NCI-H1092 treated with DMSO at 0.1 percent for 48 hours (cell line): ENCODE measurements around the gene EGR2.
"Not testable (repeated sequence)": the region's sequence is repeated elsewhere in the genome, so short reads cannot be mapped to it uniquely, and the experiment has no call there.

Experiments
- DNase-seq: peaks from one replicate; lab custom pipeline; 2025; lab: John Stamatoyannopoulos, UW

Gene EGR2

GRCh38 chr10:62792261-62792660 lies 23.9 kb downstream of the EGR2 start:
- no peak for DNase-seq

DNA sequence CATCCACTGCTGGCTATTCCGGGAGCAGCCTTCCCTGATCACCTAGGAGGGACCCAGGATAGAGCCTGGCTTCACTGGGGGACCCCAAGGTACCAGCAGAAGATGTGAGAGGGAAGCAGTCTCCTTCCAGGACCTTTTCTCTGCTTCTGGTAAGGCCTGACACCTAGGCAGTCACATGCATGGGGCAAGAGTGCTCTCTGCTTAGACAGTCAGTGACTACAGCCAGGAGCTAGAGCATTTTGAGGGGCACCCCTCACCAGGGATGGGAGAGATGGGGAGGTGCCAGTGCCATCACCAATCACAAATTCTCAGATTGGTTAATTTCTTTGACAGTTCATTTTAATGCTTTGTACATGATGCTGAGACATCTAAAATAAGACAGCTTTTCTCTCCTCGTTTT lies 25.6 kb downstream of the EGR2 start:
- DNase-seq: no peak

- DNase-seq: no peak
These were observed 26.1 kb downstream of the EGR2 start for GRCh38 chr10:62790019-62790555.

GRCh38 chr10:62788861-62789467 lies 27.2 kb downstream of the EGR2 start:
- DNase-seq: no peak

DNA sequence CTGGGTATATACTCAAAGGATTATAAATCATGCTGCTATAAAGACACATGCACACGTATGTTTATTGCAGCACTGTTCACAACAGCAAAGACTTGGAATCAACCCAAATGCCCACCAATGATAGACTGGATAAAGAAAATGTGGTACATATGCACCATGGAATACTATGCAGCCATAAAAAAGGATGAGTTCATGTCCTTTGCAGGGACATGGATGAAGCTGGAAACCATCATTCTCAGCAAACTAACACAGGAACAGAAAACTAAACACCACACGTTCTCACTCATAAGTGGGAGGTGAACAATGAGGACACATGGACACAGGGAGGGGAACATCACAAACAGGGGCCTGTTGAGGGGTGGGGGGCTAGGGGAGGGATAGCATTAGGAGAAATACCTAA lies 27.9 kb downstream of the EGR2 start:
- DNase-seq: not testable (repeated sequence)

DNA sequence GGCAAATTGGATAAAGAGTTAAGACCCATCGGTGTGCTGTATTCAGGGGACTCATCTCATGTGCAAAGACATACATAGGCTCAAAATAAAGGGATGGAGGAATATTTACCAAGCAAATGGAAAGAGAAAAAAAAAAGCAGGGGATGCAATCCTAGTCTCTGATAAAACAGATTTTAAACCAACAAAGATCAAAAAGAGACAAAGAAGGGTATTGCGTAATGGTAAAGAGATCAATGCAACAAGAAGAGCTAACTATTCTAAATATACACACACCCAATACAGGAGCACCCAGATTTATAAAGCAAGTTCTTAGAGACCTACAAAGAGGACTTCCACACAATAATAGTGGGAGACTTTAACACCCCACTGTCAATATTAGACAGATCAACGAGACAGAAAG lies 31.6 kb downstream of the EGR2 start:
- DNase-seq: not testable (repeated sequence)

DNA sequence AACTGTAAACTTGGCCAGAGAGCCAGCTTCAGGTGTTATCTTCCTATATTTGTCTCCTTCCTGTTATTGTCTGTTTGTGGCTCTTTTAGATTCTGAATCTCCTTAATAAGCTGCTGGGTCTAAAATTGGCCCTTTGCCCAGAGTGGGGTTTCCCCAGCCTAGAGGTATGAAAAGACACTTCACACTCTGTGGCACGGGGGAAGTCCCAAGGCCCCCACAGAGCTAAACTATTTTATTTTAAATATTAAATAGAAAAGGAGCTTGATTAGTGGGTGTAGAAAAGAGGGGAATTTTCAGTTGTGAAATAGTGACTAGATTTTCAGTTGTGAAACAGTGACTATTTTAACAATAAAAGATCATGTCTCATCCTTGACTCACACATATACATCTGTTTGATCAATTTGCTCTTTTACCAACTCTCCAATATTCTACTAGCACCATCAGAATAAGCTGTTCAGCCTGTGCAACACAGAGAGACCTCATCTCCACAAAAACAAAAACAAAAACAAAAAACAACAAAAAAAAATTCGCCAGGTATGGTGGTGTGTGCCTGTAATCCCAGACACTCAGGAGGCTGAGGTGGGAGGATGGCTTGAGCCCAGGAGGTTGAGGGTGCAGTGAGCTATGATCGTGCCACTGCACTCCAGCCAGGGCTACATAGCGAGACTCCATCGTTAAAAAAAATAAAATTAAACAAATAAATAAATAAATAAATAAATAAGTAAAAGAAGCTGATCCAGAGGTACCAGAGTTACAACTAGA lies 36.5 kb downstream of the EGR2 start:
- DNase-seq: no peak

DNA sequence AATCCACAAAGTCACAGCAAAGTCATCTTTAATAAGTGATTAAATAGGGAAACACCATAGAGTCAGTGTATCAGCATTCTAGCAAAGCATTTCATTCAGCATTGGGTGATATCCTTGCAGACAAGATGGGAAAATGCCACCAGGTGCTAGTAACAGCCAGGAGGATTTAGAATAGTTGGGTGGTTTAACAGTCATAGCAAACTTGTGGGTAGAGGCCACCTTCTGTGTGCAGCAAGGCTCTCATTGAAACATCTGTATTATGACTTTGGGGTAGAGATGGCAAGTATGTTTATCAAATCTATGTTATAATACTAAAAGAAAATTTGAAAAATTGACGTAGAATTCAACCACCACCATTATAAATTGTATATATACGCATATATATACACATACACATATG lies 38.0 kb downstream of the EGR2 start:
- no peak for DNase-seq

- no peak for DNase-seq
These were observed 43.8 kb downstream of the EGR2 start for GRCh38 chr10:62772186-62772974.

DNA sequence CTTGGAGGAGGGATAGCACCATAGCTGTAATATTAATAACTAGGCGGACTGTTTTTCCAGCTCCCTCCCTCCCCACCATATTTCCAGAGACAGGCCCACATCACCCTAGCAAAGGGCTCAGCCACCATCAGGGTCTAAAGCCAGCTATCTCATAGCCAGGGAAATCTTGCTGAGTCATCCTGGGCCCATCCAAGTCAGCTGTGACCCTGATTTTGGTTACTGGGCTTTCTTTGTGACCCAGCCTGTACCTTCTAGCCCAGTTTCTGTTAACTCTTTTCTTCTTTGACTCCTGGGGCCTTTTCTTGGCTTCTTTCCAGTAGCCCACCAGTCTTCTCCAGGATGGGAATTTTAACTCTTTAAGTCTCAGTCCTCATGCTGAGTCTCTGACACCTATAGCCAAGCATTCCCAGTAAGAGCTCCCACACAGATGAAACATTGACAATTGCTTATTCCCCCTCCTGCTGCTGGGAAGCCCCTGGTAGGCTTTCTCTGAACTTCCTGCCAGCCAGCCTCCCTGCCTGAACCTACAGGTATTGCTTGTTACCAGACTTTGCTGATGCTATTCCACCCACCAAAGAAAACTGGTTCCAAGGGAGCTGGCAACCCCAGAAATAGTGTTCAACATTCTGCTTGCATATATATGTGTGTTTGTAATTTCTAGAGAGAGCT lies 46.5 kb downstream of the EGR2 start:
- DNase-seq: no peak

GRCh38 chr10:62766386-62766785 lies 49.8 kb downstream of the EGR2 start:
- no peak for DNase-seq

GRCh38 chr10:62765726-62766125 lies 50.4 kb downstream of the EGR2 start:
- no peak for DNase-seq

- DNase-seq: no peak
These were observed 52.2 kb downstream of the EGR2 start for GRCh38 chr10:62764011-62764410.

- DNase-seq: no peak
These were observed 53.0 kb downstream of the EGR2 start for GRCh38 chr10:62763155-62763554.
